Breast epithelium (tissue), 4 donors: ENCODE measurements around the gene TOLLIP. TPM values are rescaled to one million over a fixed set of nuclear protein-coding genes. Genes with fewer than 3 reads are reported as not detected.

Source experiments
- DNase-seq, 2 donors: peaks; one replicate each; pipeline ENCODE4 v3.0.0-alpha.2; 2019; ENCODE audit warnings: low spot score in 2 of 2
- H3K27ac ChIP-seq, 2 donors: fragments of 200-600 bp; sonication (generic) in 1 of 2; one replicate each; pipeline ENCODE4 v1.5.1; 2016 to 2019; ENCODE audit warnings: mild to moderate bottlenecking in 1 of 2
- H3K27me3 ChIP-seq, 2 donors: fragments of 200-600 bp; sonication (generic) in 1 of 2; one replicate each; pipeline versions ENCODE4 v1.5.1 to v1.6.0; 2017 to 2019; ENCODE audit warnings: control low read depth in 1 of 2, mild to moderate bottlenecking in 1 of 2
- H3K36me3 ChIP-seq: fragments of 200-600 bp; one replicate; pipeline ENCODE4 v1.5.1; 2019
- H3K4me1 ChIP-seq, 2 donors: fragments of 200-600 bp; sonication (generic); one replicate each; pipeline ENCODE4 v1.5.1; 2016 to 2019; ENCODE audit warnings: control low read depth in 1 of 2
- H3K4me3 ChIP-seq, 3 donors: fragments of 200-600 bp; sonication (generic); 1 replicate in 2 of 3; 2 replicates in 1 of 3; pipeline ENCODE4 v1.5.1; 2016 to 2019; ENCODE audit warnings: mild to moderate bottlenecking in 3 of 3, moderate library complexity in 2 of 3
- H3K9me3 ChIP-seq, 2 donors: fragments of 200-600 bp; sonication (generic) in 1 of 2; one replicate each; pipeline ENCODE4 v1.5.1; 2016 to 2019; ENCODE audit warnings: control low read depth in 1 of 2
- POLR2A ChIP-seq: fragments of 450-650 bp; IDR thresholded peaks from one replicate; pipeline ENCODE4 v1.6.1; 2016; ENCODE audit warnings: antibody characterized with exemption, mild to moderate bottlenecking, moderate library complexity
- POLR2AphosphoS5 ChIP-seq, 3 donors: sonication (generic); formaldehyde crosslinking; IDR thresholded peaks; one replicate each; pipeline ENCODE4 v1.6.1; 2017; ENCODE audit warnings: antibody characterized with exemption in 3 of 3
- intact Hi-C: fragments of 100-400 bp; cut with DNase I; formaldehyde crosslinking; loops from one replicate; pipeline ENCODE4 v1.15.1; 2023; ENCODE audit warnings: low total_unique reads
- total RNA-seq, 3 donors: library from RNA; depleted of rRNA; stranded (reverse); fragments of >200 nt; gene quantifications; one replicate each; pipeline ENCODE4 v1.1.0, GENCODE V29; 2016
- TF ChIP-seq, protein P1 (sequence below), 3 donors: fragments of 450-650 bp; IDR thresholded peaks; one replicate each; pipeline ENCODE4 v1.5.1; 2016 to 2017; ENCODE audit warnings: antibody characterized with exemption in 3 of 3, mild to moderate bottlenecking in 3 of 3, moderate library complexity in 3 of 3

TOLLIP gene
- total RNA-seq, 3 donors from 2014 or later, result 32.8 to 47.2 (median 41.0) TPM

GRCh38 chr11:1297576-1298473, 11.6 kb downstream of the TOLLIP start:
- H3K27ac ChIP-seq, result peak overlapping the region; percentile 40 to 64

GRCh38 chr11:1297011-1297575, 12.3 kb downstream of the TOLLIP start:
- H3K27ac ChIP-seq, result no peak overlapping the region
- H3K36me3 ChIP-seq, result peaks cover 4% of the 10 kb centered on the region
- no peak overlapping the region for H3K4me3 ChIP-seq
- TF ChIP-seq POLR2AphosphoS5 (IDR thresholded peaks at IDR 0.05) (no peak), POLR2A (no peak)
- TF ChIP-seq, protein P1, sequence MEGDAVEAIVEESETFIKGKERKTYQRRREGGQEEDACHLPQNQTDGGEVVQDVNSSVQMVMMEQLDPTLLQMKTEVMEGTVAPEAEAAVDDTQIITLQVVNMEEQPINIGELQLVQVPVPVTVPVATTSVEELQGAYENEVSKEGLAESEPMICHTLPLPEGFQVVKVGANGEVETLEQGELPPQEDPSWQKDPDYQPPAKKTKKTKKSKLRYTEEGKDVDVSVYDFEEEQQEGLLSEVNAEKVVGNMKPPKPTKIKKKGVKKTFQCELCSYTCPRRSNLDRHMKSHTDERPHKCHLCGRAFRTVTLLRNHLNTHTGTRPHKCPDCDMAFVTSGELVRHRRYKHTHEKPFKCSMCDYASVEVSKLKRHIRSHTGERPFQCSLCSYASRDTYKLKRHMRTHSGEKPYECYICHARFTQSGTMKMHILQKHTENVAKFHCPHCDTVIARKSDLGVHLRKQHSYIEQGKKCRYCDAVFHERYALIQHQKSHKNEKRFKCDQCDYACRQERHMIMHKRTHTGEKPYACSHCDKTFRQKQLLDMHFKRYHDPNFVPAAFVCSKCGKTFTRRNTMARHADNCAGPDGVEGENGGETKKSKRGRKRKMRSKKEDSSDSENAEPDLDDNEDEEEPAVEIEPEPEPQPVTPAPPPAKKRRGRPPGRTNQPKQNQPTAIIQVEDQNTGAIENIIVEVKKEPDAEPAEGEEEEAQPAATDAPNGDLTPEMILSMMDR (IDR thresholded peaks at IDR 0.05), result no peak
- peaks cover 0 to 16% of the 10 kb centered on the region in 2 donors for H3K4me1 ChIP-seq
- DNase-seq, result peak; percentile 15 to 38
- no peaks in the 10 kb centered on the region for H3K27me3 ChIP-seq
- intact Hi-C loops, result no loop called here
- H3K9me3 ChIP-seq, result no peaks in the 10 kb centered on the region

More at GRCh38 chr11:1297576-1298473, 11.6 kb downstream of the TOLLIP start:
- no peak for TF ChIP-seq POLR2A
- TF ChIP-seq, protein P1 (IDR thresholded peaks at IDR 0.05), result no peak
- TF ChIP-seq POLR2AphosphoS5 (IDR thresholded peaks at IDR 0.05), result no peak
- Histone ChIP-seq H3K4me3 (no peak overlapping the region), H3K9me3 (no peaks in the 10 kb centered on the region), H3K4me1 (peaks cover 0 to 23% of the 10 kb centered on the region in 2 donors), H3K27me3 (no peaks in the 10 kb centered on the region), H3K36me3 (peaks cover 4% of the 10 kb centered on the region)
- intact Hi-C loops, result no loop called here
- DNase-seq, result peak in 1 of 2 donors; percentile 42

GRCh38 chr11:1296287-1296686, 13.1 kb downstream of the TOLLIP start:
- no peak for DNase-seq
- TF ChIP-seq POLR2A, result no peak
- TF ChIP-seq POLR2AphosphoS5 (IDR thresholded peaks at IDR 0.05), result no peak
- TF ChIP-seq, protein P1 (IDR thresholded peaks at IDR 0.05), result no peak
- Histone ChIP-seq H3K36me3 (peaks cover 4% of the 10 kb centered on the region), H3K27me3 (no peaks in the 10 kb centered on the region), H3K27ac (no peak overlapping the region), H3K4me1 (peaks cover 0 to 16% of the 10 kb centered on the region in 2 donors), H3K9me3 (no peaks in the 10 kb centered on the region), H3K4me3 (no peak overlapping the region)
- intact Hi-C loops, result no loop called here

DNA sequence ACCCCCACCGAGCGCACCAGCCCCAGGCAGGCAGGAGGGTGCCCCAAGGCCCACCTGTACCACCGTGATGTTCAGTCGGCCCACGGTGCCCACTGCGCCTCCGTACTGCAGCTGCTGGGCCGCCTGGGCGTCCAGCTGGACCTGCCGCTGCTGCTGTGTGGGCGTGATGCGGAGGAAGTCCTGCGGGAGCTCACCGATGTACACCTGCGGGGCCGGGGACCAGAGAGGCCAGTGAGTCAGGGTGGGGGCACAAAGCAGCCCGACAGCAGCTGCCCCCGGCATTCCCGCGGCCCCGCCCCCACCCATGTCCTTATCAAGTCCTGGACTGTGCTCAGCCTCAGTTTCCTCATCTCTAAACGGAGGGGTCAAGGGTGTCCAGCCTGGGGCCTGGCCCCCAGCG, 13.8 kb downstream of the TOLLIP start:
- no peak overlapping the region for H3K27ac ChIP-seq
- intact Hi-C loops, result no loop called here
- no peaks in the 10 kb centered on the region for H3K9me3 ChIP-seq
- peaks cover 4% of the 10 kb centered on the region for H3K36me3 ChIP-seq
- H3K27me3 ChIP-seq, result no peaks in the 10 kb centered on the region
- no peak overlapping the region for H3K4me3 ChIP-seq
- TF ChIP-seq POLR2A (no peak), POLR2AphosphoS5 (IDR thresholded peaks at IDR 0.05) (no peak)
- TF ChIP-seq, protein P1 (IDR thresholded peaks at IDR 0.05), result no peak
- peaks cover 0 to 16% of the 10 kb centered on the region in 2 donors for H3K4me1 ChIP-seq
- peak in 1 of 2 donors; percentile 44 for DNase-seq

DNA sequence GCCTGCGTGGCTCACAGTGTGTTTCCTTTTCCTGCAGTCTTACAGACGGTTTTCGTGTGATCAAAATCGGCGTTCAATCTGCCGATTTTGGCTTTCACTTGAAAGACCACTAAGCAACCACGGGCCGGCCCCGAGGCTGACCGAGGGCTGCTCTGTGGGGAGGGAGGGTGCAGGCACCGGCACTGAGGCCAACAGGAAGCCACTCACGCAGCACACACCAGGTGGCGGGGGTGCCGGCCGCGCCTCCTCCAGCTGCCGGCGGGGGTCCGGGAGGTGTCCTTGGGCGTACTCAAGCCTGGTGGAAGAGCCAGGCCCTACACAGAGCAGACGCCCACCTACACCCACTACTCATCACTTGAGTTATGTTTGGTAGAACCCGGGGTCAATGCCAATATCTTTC, 14.3 kb downstream of the TOLLIP start:
- H3K4me1 ChIP-seq, result peaks cover 0 to 16% of the 10 kb centered on the region in 2 donors
- no peaks in the 10 kb centered on the region for H3K27me3 ChIP-seq

More for the DNA sequence above, 14.3 kb downstream of the TOLLIP start:
- no peak overlapping the region for H3K27ac ChIP-seq
- H3K9me3 ChIP-seq, result no peaks in the 10 kb centered on the region
- peak in 1 of 2 donors; percentile 40 for DNase-seq
- intact Hi-C loops, result no loop called here
- H3K4me3 ChIP-seq, result no peak overlapping the region
- TF ChIP-seq POLR2AphosphoS5 (IDR thresholded peaks at IDR 0.05) (no peak), POLR2A (no peak)
- H3K36me3 ChIP-seq, result peaks cover 4% of the 10 kb centered on the region
